Measurements from ENCODE around the gene CFAP77. TPM values are rescaled to one million over a fixed set of nuclear protein-coding genes. Genes with fewer than 3 reads are reported as not detected.

Gene CFAP77
- total and polyA plus RNA-seq, 2 of the 4 experiments (the other 2 are of a cell fraction), result not detected

DNA sequence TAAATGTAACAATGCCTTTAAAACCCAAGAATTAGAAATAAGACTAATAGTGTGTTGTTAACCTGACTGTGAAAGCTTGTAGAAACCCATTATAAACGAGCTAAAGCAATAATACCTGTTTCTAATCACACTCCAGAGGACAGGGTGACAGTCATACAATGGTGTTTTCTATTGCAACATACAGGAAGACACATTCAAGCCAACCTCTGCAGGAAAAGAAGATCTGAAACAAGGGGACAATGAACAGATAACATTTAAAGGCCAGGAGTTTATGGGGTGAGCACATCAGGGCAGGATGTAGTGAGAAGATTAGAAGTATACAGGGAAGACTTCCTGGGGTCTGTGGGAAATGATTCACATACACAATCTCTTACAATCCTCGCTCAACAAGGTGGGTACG is 186.2 kb downstream of the CFAP77 start:
- no peak for TF ChIP-seq FOS (IDR thresholded peaks at IDR 0.05; ENCODE audit: low read depth, low read length)
- no peak for TF ChIP-seq CHD1 (IDR thresholded peaks at IDR 0.05; ENCODE audit: low read depth, low read length)
- no peak for TF ChIP-seq MXI1 (IDR thresholded peaks at IDR 0.05; ENCODE audit: borderline replicate concordance, low read depth, low read length)
- no peak for TF ChIP-seq MAZ (IDR thresholded peaks at IDR 0.05; ENCODE audit: borderline replicate concordance, low read depth, low read length)
- TF ChIP-seq, protein P1, sequence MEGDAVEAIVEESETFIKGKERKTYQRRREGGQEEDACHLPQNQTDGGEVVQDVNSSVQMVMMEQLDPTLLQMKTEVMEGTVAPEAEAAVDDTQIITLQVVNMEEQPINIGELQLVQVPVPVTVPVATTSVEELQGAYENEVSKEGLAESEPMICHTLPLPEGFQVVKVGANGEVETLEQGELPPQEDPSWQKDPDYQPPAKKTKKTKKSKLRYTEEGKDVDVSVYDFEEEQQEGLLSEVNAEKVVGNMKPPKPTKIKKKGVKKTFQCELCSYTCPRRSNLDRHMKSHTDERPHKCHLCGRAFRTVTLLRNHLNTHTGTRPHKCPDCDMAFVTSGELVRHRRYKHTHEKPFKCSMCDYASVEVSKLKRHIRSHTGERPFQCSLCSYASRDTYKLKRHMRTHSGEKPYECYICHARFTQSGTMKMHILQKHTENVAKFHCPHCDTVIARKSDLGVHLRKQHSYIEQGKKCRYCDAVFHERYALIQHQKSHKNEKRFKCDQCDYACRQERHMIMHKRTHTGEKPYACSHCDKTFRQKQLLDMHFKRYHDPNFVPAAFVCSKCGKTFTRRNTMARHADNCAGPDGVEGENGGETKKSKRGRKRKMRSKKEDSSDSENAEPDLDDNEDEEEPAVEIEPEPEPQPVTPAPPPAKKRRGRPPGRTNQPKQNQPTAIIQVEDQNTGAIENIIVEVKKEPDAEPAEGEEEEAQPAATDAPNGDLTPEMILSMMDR (conservative IDR thresholded peaks at IDR 0.05; ENCODE audit: low read depth, low read length), result no peak
- TF ChIP-seq CEBPB (IDR thresholded peaks at IDR 0.05; ENCODE audit: low read depth, low read length), result peak; percentile 29; the same call in 1 of the 2 replicates
- TF ChIP-seq BHLHE40 (IDR thresholded peaks at IDR 0.05; ENCODE audit: low read depth, low read length), result no peak
- no peak for TF ChIP-seq SMC3 (IDR thresholded peaks at IDR 0.05; ENCODE audit: low read depth, low read length)
- TF ChIP-seq NFE2L2 (IDR thresholded peaks at IDR 0.05; ENCODE audit: low read depth, low read length), result no peak
- H2AFZ ChIP-seq (replicated peaks; ENCODE audit: low read length, poor library complexity), result no peak overlapping the region
- no peak overlapping the region for H3K4ac ChIP-seq (ENCODE audit: low read depth, low read length)
- dilution Hi-C loops (cut with HindIII; ENCODE audit: low sequenced_read_pairs, unreplicated experiment), result no loop called here
- H3K4me2 ChIP-seq (ENCODE audit: low read depth, low read length), result no peak overlapping the region
- CTCF ChIA-PET, result interaction anchor here (0.5 to 1.1 kb wide), 2 partner anchors 14 to 48 kb away, joined by 3 to 4 read pairs; no protein-coding TSS in a partner anchor
- H3K56ac ChIP-seq (ENCODE audit: extremely low read depth, insufficient read depth, low read length), result no peak overlapping the region
- no peak overlapping the region for H2BK15ac ChIP-seq (ENCODE audit: low read depth, low read length)
- H3K23ac ChIP-seq (ENCODE audit: low read depth, low read length), result no peak overlapping the region
- BruUV-seq (replicated peaks), result no TSS peak
- DNase-seq, result no peak
- H3K9ac ChIP-seq (ENCODE audit: low read depth, low read length), result no peak overlapping the region
- H2BK120ac ChIP-seq (ENCODE audit: low read depth, low read length), result no peak overlapping the region
- peaks cover 8% of the 10 kb centered on the region for H4K20me1 ChIP-seq (ENCODE audit: insufficient read depth, low read length)
- H3K14ac ChIP-seq (replicated peaks; ENCODE audit: low read depth, low read length), result no peak overlapping the region
- no peak overlapping the region for H4K5ac ChIP-seq (ENCODE audit: low read depth, low read length)
- no peak overlapping the region for H2BK5ac ChIP-seq (ENCODE audit: low read depth, low read length, poor library complexity, severe bottlenecking)
- no peak overlapping the region for H2AK5ac ChIP-seq (ENCODE audit: low read depth, low read length)
- H4K91ac ChIP-seq (ENCODE audit: insufficient read depth, low read depth, low read length), result no peak overlapping the region
- H3K4me1 ChIP-seq (ENCODE audit: control insufficient read depth, insufficient read depth, low read length), result no peaks in the 10 kb centered on the region
- no peak for ATAC-seq (ENCODE audit: low read depth)
- H3K9me1 ChIP-seq (ENCODE audit: insufficient read depth, low read length), result peaks cover 11% of the 10 kb centered on the region; the same call in 1 of the 2 replicates
- no peak overlapping the region for H2AK9ac ChIP-seq (replicated peaks; ENCODE audit: low read depth, low read length, poor library complexity)
- POLR2A ChIA-PET (ENCODE audit: unreplicated experiment), result no interaction called here
- no peak overlapping the region for H4K8ac ChIP-seq (ENCODE audit: low read depth in 2 of 2, low read length in 2 of 2)
- intact Hi-C loops (cut with micrococcal nuclease), result no loop called here
- WGBS, 2 experiments (ENCODE audit: extremely low coverage in 2 of 2, insufficient read length in 1 of 2), result no CpG with 5 or more reads among the region's 3 CpGs
- H3K27ac ChIP-seq (ENCODE audit: insufficient read depth, low read length), result no peak overlapping the region
- H3K4me3 ChIP-seq (ENCODE audit: insufficient read depth, low read depth, low read length), result no peak overlapping the region
- peaks cover 10% of the 10 kb centered on the region for H3K27me3 ChIP-seq (ENCODE audit: control insufficient read depth, insufficient read depth, low read length)
- no peak overlapping the region for H3K18ac ChIP-seq (ENCODE audit: low read depth, low read length)
- no peak overlapping the region for H2BK20ac ChIP-seq (ENCODE audit: low read depth, low read length)
- H3K36me3 ChIP-seq (ENCODE audit: control insufficient read depth, insufficient read depth, low read length), result peaks cover 18% of the 10 kb centered on the region
- H3K9me3 ChIP-seq (ENCODE audit: control insufficient read depth, insufficient read depth, low read length), result no peaks in the 10 kb centered on the region
- in situ Hi-C loops (cut with MboI; ENCODE audit: low sequenced_read_pairs), result no loop called here
- no peaks in the 10 kb centered on the region for H3K79me1 ChIP-seq (ENCODE audit: low read depth in 1 of 2, low read length in 2 of 2)
